NCI-H2029 (cell line): ENCODE measurements around the gene CBX6.
A peak's percentile ranks its signal among the peaks of the same experiment; 100 is the strongest.
"Not testable (repeated sequence)": the region's sequence is repeated elsewhere in the genome, so short reads cannot be mapped to it uniquely, and the experiment has no call there.

Experiments
- DNase-seq: peaks from one replicate; lab custom pipeline; 2025; lab: John Stamatoyannopoulos, UW

CBX6 gene

DNA sequence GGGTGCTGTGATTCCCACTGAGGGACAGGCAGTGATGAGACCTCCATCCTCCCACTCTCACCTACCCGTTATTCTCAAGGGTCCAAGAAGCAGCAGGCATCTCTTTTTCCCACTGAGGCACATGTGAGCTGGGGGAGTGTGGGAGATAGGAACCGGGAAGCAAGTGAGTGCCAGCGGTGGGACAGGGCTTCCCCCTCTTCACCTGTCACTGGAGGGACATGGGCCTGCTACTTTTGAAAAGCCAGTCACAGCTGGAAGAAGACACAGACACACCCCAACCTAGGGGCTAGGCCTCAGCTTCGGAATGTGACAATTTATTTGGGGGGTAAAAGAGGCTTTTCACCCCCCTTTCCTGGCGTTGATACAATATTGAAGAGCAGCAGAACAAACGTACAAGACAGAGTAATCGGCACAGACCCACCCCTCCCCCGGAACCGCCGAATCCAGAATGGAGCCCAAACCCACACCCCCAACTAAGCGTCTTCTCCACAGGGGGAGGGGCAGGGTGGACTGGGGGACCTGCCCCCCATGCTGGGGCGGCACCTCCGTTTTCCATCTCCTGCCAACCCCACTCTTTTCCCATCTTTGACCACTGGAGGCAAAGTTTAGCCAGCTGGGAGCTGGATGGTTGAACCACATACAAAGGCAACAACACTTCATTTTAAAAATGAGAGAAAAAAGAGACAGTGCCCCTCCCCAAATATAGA is 10.7 kb downstream of the CBX6 start:
- DNase-seq, result no peak

DNA sequence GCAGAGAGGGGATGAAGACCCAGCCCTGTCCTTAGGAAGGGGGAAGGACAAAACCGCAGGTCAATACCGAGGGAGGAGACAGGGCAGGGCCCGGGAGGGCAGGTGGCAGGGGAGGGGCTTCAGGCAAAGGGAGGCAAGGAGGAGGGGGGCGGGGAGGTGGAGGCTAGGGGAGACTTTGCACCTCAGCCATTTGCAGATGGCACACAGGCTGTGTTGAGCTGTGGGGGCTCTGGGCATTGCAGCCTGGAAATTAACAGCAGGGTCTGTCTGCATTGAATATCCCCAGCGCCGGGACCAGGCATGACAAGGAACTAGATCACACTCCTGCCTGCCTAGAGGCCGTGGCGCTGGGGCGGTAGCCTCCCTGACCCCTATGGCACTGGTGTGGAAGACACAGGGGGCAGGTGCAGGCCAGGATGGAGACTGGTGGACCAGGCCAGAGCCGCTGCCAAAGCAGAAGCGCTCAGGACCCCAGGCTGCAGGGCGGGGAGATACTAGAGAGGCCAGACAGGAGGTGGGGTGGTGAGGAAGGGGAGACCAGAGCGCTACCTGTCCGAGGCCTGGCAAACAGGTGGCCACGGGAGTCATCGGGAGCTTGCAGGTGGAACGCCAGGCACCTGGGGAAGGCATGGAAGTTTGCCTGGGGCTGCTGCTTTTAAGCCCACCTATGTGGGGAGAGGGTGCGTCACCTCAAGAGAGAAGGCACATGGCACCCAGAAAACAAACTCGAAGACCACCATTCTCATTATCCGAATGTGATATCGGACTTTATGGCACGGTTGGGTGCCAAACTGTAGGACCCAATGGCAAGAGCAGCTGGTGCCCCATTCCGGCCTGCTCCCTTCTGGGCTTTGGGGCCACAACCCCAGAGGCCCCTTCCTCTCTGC is 11.5 kb downstream of the CBX6 start:
- no peak for DNase-seq

DNA sequence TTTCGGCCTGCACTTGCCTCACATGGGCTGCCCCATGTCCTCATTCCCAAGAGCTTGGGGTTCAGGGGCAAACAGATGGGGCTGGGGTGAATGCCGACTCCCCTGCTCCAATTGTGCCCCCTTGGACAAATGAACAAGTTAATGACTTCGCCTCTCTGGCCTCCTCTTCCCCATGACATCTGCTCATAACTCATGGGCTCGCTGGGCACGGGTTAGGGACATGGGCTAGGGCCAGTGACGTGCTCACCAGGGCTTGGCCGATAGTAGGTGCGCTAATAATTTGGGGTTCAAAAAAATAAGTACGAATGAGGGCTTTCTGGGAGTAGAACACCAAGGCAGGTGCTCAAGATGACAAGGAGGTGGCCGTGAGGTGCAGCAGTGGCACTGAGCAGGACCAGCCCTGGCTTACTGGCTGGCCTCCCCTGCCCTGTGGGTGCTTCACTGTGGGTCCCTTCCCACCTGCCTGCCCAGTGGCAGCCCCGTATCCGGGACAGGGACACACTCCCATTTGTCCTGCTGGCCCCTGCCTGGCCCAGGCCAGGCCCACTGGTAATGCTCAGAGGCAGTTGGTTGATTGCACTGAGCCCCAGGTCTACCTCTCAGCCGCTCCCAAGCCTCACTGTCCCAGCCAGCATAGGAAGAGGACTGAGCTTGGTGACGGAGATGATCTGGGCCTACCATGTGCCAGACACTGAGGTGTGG is 12.3 kb downstream of the CBX6 start:
- DNase-seq, result no peak

DNA sequence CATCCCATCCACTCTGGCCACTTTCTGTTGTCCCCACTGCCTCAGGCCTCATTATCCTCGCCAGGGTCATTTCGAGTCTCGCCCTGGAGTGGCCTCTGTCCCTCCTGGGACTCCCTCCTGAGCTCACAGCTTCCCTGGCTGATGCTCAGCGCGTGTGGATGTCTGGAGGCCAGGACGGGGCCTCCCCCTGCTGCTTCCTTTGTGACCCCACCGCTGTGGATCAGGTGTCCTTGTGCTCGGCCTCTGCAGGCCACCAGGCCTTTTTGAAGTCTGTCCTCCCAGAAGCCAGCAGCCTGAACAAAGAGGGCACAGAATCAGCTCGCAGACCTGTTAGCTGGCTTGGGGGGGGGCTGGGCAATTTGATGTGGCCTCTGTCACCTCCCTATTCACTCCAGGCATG is 13.5 kb downstream of the CBX6 start:
- DNase-seq, result no peak

DNA sequence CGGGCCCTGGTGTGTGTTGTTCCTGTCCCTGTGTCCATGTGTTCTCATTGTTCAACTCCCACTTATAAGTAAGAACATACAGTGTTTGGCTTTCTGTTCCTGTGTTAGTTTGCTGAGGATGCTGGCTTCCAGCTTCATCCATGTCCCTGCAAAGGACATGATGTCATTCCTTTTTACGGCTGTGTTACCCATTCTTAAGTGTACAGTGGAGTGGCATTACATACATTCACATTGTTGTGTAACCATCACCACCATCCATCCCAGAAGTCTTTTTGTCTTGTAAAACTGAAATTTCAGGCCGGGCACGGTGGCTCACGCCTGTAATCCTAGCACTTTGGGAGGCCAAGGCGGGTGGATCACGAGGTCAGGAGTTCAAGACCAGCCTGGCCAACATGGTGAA is 17.5 kb downstream of the CBX6 start:
- not testable (repeated sequence) for DNase-seq

DNA sequence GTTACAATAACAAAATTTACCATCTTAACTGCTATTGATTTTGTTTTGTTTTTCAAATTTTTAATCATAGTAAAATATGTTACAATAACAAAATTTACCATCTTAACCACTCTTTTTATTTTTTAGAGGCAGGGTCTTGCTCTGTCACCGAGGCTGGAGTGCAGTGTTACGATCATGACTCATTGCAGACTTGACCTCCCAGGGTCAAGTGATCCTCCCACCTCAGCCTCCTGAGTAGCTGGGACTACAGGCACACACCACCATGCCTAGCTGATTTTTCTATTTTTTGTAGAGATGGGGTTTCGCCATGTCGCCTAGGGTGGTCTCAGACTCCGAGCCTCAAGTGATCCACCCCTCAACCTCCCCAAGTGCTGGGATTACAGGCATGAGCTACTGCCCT is 18.1 kb downstream of the CBX6 start:
- DNase-seq, result not testable (repeated sequence)

DNA sequence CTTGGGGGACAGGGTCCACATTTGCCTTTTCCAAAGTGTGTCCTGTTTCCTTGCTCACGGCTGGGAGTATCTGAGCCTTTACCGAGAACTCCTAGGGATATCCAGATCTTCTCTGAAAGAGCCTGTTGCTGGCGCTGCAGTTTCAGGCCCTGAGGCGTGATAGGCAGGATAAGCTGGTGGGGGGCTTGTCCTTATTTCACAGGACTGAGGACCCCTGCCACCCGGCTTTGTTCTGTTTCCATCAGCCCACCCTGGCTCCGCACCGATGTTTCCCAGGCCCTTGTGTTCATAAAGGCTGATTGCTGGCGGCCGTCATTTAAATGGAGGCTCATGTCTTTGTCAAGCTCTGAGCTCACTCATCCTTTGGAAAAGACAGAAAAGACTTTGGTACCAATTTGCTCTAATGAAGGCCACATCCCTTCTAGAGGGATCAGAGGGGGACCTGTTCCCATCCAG is 18.8 kb downstream of the CBX6 start:
- no peak for DNase-seq

DNA sequence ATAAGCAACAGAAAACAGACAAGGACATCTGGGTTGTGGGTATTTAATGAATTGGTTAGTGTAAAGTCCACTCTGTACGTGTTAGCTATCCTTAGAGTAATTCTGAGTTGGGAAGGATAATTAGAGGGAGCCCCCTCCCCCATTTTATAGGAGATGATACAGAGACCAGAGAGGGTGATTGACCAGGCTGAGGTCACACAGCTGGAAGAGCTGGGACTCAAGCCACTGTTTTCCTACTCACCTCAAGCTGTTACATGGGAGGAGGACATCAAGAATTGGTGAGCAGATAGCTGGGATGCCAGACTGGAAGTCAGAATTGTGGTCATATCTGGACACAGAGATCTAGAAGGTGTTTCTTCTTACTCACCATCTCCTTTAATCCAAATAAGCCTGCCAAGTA is 19.5 kb downstream of the CBX6 start:
- no peak for DNase-seq

DNA sequence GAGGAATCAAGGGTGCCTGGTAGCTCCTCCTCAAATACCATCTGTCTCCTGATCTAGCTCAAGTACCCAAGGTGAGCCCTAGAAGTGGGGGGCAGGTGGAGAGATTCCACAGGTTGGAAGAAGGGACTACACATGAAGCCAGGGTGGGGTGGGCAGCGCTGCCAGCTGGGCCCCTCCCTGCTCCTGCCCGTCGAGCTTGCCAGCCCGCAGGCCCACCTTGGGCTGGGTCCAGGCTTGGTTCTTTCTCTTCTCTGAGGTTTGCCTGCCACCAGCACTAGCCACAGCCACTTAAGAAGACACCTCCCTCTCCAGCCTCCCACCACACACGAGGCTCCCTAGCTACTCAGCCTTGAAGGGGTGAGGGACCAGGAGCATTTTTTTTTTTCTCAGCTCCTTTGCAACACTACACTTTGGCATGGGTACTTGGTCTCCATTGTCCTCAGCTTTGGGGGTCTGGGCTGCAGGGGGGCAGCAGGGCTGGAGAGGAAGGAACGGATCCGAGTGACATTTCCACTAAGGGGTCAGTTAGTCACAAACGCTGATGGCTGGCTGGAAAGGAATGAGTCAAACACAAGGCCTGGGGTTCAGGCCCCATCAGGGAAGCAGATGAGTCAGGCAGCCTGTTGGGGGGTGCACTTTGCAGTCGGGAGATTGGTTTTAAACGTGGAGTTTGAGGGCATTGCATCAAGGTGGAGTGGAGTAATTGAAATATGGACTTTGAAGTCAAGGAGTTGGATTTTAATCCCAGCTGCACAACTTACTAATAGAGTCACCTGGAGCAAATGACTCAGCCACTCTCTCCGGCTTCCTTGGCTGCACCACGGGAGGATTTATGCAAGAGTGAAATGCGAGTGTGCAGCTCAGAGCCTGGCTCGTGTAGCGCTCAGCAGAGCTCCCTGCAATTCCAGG is 20.8 kb downstream of the CBX6 start:
- DNase-seq, result no peak

DNA sequence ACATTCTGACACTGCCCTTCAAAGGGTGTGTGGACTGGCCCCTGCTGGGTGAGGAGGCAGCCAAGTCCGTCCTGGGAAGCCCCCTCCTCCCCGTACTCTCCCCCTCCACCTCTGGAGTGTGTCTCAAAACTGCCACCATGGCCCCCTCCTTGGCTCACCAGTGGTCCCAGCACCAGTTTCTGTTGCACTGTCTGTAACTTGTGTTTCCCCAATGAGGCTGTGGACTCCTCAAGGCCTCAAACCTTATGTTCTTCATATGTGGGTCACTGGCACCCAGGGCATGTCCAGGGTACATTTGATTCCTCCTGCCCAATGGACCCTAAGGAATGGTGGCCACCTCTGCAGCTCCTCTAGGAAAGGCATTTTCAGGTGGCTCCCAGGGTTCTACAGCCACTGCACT is 21.6 kb downstream of the CBX6 start:
- no peak for DNase-seq

DNA sequence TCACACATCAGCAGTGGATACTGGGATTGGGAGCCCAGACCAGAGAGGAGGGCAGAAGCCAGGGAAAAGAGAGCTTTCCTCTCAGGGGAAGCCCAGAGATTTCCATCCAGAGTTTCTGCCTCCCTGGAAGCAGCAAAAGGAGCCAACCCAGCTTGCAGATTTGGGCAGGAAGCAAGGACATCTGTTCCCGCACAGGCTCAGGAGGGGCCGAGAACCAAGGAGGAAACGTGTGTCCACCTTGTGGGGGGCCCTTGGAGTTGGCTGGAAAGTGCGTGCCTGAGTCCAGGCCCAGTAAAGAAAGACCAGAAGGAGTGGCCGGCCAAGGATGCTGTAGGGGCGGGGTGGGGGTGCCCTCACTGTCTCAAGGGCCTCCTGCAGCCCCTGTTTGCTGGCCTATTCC is 22.2 kb downstream of the CBX6 start:
- DNase-seq, result no peak

DNA sequence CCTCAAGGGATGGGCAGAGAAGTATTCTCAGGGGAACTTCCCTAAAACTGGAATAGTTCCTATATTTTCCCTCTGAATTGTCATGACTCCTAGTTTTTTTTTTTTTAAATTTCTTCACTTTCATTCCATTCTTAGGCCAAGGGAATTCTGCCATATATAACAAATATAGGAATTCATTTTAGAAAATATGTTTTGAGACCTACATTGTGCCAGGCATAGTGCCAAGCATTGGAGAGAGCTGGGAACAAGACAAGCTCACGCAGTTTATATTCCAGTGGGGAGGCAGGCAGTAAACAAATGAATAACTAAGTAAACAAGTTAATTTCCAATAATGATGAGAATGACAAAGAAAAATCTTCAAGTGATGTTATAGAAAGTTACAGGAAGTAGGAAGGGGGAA is 25.6 kb downstream of the CBX6 start:
- DNase-seq, result no peak

DNA sequence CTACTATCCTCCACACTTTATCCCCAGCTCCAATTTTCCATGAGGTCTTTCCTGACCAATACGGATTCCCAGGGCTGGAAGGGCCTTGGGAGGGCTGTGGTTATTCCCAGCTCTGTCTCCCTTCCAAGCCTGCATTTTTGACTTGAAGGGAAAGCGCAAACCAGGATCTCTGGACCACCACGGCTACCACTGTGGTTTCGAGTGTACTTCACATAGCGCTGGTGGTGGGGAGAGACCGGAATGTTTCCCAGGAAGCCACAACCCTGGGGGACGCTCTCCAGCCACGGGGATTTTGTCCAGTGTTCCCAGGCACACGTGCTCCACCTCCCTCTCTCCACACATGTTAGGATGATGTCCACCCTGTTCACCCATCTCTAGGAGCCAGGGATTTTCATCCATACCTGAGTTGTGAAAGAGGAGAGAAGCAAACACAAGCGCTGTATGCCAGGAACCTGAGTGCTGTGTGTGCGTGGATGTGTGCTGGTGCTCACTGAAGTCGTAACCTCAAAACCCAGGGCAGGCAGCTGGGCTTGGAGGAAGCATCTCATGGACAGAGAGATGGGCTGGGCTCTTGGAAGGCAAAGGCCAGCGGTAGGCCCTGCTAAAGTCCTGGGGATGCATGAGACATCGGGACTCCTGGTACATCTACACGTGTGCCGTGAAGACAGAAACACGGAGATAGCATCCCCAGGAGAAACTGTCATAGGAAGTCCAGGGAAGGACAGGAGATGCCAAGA is 26.8 kb downstream of the CBX6 start:
- DNase-seq, result no peak

DNA sequence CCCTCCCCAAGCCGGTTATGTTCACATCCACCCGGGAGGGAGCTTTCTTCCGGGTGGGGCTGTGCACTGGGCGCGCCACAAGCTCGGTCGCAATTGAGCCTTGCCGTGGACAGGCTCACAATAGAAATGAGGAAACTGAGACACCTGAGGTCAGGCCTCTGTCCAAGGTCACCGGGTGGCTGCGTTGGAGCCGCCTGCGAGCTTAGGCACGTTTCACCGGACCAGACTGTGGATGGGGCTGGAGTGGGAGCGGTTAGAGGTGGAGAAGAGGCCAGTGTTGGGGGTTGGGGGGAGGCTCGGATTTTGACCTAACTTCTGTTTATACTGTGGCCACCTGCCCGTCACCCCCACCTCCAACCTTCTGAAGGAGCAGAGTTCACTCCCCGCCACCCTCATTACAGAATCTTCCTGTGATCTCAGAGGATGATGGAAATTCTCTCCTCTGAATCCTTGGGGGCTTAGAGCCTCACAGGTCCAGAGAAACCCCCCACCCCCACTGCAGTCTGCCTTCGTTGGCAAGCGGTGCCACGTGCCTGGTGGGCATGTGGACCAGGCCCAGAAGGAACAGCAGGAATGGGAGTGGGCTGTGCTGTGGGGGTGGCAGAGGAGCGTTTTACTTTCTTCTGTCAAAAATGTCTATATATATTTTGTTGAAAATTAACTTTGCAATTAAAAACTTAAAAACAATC is 27.6 kb downstream of the CBX6 start:
- DNase-seq, result no peak

DNA sequence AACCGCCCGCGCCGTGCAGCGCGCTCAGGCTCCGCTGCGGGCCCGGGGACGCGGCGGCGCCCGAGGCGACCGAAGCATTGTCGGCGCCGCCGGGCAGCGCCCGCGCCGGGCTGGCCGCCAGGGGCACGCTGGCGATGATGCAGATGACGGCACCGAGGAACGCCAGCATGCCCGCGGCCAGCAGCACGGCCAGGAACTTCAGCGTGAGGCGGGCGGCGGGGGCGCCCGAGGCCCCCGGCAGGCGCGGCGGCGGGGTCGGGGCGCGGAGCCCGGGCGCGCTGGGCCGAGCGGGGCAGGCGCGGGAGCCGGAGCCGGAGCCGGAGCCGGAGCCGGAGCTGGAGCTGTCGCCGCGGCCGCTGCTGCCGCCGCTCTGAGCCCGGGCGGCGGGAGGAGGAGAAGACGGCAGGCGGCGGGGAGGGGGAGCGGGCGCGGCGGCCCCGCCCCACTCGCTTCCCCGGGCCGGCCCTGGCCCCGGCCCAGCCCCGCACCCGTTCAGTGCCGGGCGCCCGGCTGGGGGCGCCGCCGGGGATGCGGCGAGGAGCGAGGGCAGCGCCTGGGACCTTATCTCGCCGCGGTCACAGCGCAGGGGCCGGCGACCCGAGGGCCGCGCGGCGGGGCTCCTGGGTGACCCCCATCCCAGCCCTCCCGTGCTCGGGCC is 28.2 kb downstream of the CBX6 start, which contains the start of gene NPTXR:
Gene NPTXR (minus strand): TSS at position 372 of the 658 bp plus-strand sequence.
- DNase-seq, result peak; percentile 25

DNA sequence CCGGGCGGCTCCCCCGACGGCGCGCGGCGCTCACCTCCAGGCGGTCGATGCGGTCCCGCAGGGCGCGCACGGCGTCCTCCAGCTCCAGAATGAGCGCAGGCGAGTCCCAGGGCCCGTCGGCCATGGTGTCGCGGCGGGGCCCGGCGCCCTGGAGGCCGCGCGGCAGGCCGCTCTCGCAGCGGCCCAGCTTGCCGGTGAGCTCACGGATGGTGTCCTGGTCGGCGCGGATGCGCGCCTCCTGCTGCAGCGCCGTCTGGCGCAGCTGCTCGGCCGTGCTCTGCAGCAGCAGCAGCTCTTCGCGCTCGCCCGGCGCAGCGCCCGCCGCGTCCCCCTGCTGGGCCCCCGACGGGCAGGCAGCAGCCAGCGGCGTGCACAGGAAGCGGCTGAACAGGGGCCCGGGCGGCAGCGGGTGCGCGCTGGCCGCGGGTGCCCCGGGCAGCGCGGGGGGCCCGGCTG is 28.8 kb downstream of the CBX6 start:
- peak; percentile 28 for DNase-seq

DNA sequence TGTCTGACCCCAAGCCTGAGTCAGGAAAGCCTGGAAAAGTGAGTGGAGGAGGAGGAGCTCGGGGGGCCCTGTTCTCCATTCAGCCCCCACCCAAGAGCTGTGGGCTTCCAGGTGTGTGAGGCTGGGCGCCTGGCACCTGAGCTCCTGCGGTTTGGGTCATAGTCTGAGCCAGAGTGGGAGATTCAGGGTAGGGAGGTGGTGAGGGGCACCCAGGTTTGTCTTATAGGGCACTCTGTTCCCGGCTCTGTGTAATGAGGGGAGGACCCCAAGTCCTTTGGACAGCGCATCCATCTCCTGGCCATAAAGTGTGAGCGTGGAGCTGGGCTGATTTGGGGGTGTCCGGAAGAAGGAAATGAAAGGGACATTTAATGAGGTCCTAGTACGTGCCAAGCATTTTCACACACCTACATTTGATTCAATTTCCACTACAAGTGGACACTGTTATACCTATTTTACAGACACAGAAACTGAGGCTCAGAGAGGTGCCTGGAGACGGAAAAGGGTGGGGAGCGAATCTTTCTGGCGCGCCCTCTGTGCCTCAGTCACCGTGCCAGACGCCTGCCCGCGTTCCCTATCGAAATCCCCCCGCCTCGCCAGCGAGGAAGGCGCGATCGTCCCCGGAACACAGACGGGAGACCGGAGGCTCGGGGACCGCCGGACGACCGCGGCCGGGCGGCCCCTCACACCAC is 29.4 kb downstream of the CBX6 start:
- DNase-seq, result no peak

DNA sequence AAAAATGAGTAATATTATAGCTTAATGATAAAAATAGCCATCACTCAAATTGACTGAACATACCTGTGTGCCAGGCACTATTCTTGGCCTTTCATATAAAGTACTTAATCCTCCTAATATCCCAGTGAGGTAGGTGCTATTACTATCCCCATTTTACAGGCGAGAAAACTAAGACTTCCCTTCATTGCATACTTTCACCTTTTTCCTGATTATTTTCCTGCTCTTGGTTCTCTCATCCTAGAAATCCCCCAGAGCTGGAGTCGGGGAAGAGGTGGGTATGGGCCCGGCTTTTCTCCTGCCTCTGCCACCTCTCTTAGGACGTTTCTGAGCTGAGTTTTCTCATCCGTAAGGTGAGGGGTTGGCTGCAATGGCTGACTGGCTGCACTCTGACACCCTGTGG is 30.4 kb downstream of the CBX6 start:
- DNase-seq, result no peak

DNA sequence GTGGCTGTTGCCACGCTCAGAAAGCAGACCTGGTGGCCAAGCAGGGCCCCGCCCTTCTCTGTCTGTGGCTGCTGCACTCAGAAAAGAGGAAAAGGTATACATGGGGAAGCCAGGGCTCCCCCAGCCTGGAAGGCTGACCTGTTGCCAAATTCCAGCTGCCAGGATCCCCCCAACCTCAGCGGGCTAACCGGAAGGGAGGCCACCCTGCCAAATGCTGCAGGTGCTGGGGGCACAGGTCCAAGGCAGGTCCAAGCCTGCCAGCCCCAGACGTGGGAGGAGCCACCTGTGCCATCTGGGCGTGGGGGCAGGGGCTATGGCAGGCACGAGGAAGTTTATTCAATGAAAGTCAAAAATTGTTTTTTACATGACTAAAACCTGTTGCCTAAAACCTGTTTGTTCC is 30.8 kb downstream of the CBX6 start:
- peak; percentile 41 for DNase-seq
